Fibroblast of lung (primary cell): ENCODE measurements around the gene SLC16A3.

Source experiments
- EZH2 ChIP-seq: IDR thresholded peaks from 2 replicates; pipeline ENCODE4 v1.5.1; 2012; ENCODE audit warnings: low read length, control low read depth, mild to moderate bottlenecking; ENCODE audit errors: missing control alignments
- TF ChIP-seq, protein P1 (sequence below), 2 donors: IDR thresholded peaks in 1 of 2; conservative IDR thresholded peaks in 1 of 2; 1 replicate in 1 of 2; 2 replicates in 1 of 2; pipeline ENCODE4 v1.5.1; 2011 to 2012; ENCODE audit warnings: low read length in 2 of 2, control low read depth in 1 of 2, inconsistent platforms in 1 of 2, low read depth in 1 of 2, mild to moderate bottlenecking in 1 of 2

DNA sequence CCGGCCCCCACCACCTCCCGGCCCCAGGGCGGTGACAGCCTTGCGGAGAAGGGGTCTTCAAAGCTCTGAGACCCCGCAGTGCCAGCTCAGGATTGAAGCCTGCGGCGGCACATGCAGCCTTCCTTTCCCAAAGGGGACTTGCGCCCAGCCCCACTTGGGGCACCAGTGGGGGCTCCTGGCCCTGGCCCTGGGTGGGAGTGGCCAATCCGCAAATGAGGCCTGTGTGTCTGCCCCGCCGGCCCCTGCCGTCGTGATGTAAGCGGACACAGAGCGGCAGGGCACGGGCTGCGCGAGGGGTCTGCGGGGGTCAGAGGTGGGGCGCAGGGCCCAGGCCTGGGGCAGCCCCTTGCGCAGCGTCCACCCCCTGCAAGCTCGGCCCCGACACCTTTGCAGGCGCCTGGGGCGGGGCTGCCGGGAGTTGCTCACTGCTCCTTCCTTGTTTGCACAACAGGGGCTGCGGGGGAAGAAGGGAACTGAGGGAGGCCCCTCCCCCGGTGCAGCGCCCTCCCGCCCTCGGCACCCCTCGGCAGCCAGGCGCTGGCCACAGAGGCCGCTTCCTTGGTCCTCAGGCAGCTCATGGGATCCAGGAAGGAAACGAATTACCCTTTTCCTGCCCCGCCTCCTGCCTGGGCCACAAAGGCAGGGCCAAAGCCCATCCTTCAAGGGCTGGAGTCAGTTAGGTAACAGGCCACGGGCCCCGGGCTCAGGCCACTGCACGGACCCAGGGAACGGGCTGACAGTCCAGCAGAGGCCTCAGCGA, 2.9 kb downstream of the SLC16A3 start:
- TF ChIP-seq, protein P1, sequence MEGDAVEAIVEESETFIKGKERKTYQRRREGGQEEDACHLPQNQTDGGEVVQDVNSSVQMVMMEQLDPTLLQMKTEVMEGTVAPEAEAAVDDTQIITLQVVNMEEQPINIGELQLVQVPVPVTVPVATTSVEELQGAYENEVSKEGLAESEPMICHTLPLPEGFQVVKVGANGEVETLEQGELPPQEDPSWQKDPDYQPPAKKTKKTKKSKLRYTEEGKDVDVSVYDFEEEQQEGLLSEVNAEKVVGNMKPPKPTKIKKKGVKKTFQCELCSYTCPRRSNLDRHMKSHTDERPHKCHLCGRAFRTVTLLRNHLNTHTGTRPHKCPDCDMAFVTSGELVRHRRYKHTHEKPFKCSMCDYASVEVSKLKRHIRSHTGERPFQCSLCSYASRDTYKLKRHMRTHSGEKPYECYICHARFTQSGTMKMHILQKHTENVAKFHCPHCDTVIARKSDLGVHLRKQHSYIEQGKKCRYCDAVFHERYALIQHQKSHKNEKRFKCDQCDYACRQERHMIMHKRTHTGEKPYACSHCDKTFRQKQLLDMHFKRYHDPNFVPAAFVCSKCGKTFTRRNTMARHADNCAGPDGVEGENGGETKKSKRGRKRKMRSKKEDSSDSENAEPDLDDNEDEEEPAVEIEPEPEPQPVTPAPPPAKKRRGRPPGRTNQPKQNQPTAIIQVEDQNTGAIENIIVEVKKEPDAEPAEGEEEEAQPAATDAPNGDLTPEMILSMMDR (conservative IDR thresholded peaks at IDR 0.05 in 1 of 2, IDR thresholded peaks at IDR 0.05 in 1 of 2; ENCODE audit: low read depth in 1 of 2, low read length in 2 of 2), result no peak
- TF ChIP-seq EZH2, result no peak
